GM23338 (cell line): ENCODE results near the gene FOXP1. TPM values are rescaled to one million over a fixed set of nuclear protein-coding genes. Genes with fewer than 3 reads are reported as not detected.

Source experiments
- ATAC-seq: fragments of 200-7000 bp; cut with Tn5 transposase; 3 replicates; pipeline ENCODE4 v1.9.1; 2020
- DNase-seq: peaks from one replicate; pipeline ENCODE4 v3.0.0-alpha.2; 2015; ENCODE audit warnings: low spot score
- H2AFZ ChIP-seq: fragments of 200-600 bp; sonication (generic); 2 replicates; pipeline ENCODE4 v1.8.0; 2016; ENCODE audit warnings: antibody characterized with exemption, mild to moderate bottlenecking, moderate library complexity
- H3F3A ChIP-seq: fragments of 200-600 bp; sonication (generic); replicated peaks from 2 replicates; pipeline ENCODE4 v1.8.0; 2017; ENCODE audit warnings: antibody characterized with exemption, mixed run types, low read depth
- H3K27ac ChIP-seq: fragments of 200-600 bp; sonication (generic); 2 replicates; pipeline ENCODE4 v1.6.1; 2016; ENCODE audit warnings: low read depth
- H3K27me3 ChIP-seq: fragments of 200-600 bp; sonication (generic); 2 replicates; pipeline ENCODE4 v1.8.0; 2016; ENCODE audit warnings: mild to moderate bottlenecking, mixed run types, moderate library complexity; ENCODE audit not compliant: insufficient read depth
- H3K36me3 ChIP-seq: fragments of 200-600 bp; sonication (generic); 2 replicates; pipeline ENCODE4 v1.8.0; 2016; ENCODE audit warnings: mild to moderate bottlenecking; ENCODE audit not compliant: insufficient read depth
- H3K4me1 ChIP-seq: fragments of 200-600 bp; sonication (generic); 2 replicates; pipeline ENCODE4 v1.8.0; 2016; ENCODE audit warnings: mild to moderate bottlenecking, moderate library complexity; ENCODE audit not compliant: insufficient read depth
- H3K4me2 ChIP-seq: fragments of 200-600 bp; sonication (generic); 2 replicates; pipeline ENCODE4 v1.7.1; 2017; ENCODE audit warnings: mixed run types
- H3K4me3 ChIP-seq: fragments of 200-600 bp; sonication (generic); 2 replicates; pipeline ENCODE4 v1.6.1; 2016; ENCODE audit warnings: mixed run types
- H3K79me2 ChIP-seq: fragments of 200-600 bp; sonication (generic); replicated peaks from 2 replicates; pipeline ENCODE4 v1.8.0; 2017; ENCODE audit warnings: mild to moderate bottlenecking; ENCODE audit not compliant: insufficient read depth
- H3K9me2 ChIP-seq: fragments of 200-600 bp; sonication (generic); 2 replicates; pipeline ENCODE4 v1.8.0; 2017; ENCODE audit not compliant: insufficient read depth
- H4K20me1 ChIP-seq: fragments of 200-600 bp; sonication (generic); replicated peaks from 2 replicates; pipeline ENCODE4 v1.8.0; 2017; ENCODE audit warnings: mild to moderate bottlenecking; ENCODE audit not compliant: insufficient read depth
- H3K27ac Mint-ChIP-seq: 2 replicates; pipeline ENCODE4 v1.8.0; 2020; ENCODE audit warnings: inconsistent platforms, mild to moderate bottlenecking, moderate library complexity, mixed read lengths
- H3K27me3 Mint-ChIP-seq: 3 replicates; pipeline ENCODE4 v1.8.0; 2022; ENCODE audit warnings: low read depth, mild to moderate bottlenecking, moderate library complexity, mixed read lengths, inconsistent platforms; ENCODE audit not compliant: insufficient read depth, poor library complexity
- H3K36me3 Mint-ChIP-seq: 3 replicates; pipeline ENCODE4 v1.8.0; 2021; ENCODE audit warnings: low read depth, mild to moderate bottlenecking, inconsistent platforms, moderate library complexity, mixed read lengths
- H3K4me1 Mint-ChIP-seq: 3 replicates; pipeline ENCODE4 v1.8.0; 2020; ENCODE audit warnings: mild to moderate bottlenecking, inconsistent platforms, mixed read lengths
- H3K4me3 Mint-ChIP-seq: 3 replicates; pipeline ENCODE4 v1.8.0; 2021; ENCODE audit warnings: moderate library complexity, mild to moderate bottlenecking, inconsistent platforms, mixed read lengths
- H3K9me3 Mint-ChIP-seq: 3 replicates; pipeline ENCODE4 v1.8.0; 2020; ENCODE audit warnings: moderate library complexity, mild to moderate bottlenecking, inconsistent platforms, mixed read lengths
- CREB1 ChIP-seq: fragments of 250-450 bp; sonication (Bioruptor Pico); IDR thresholded peaks from 2 replicates; pipeline ENCODE4 v1.5.0; 2020; ENCODE audit warnings: low read depth, mild to moderate bottlenecking, moderate library complexity
- CTCF ChIP-seq, 2 experiments: fragments of 200-600 bp in 1 of 2; sonication (generic) in 1 of 2; conservative IDR thresholded peaks; 2 replicates each; pipeline versions ENCODE4 v1.5.1 to v1.6.1; 2016 to 2017; ENCODE audit warnings: antibody characterized with exemption in 2 of 2, low read depth in 2 of 2, mild to moderate bottlenecking in 2 of 2, moderate library complexity in 1 of 2
- ETS1 ChIP-seq: IDR thresholded peaks from 2 replicates; pipeline ENCODE4 v1.6.1; 2016; ENCODE audit warnings: antibody characterized with exemption
- EZH2 ChIP-seq: fragments of 200-600 bp; sonication (generic); IDR thresholded peaks from one replicate; pipeline ENCODE4 v1.8.0; 2017; ENCODE audit warnings: antibody characterized with exemption, mild to moderate bottlenecking, low read depth; ENCODE audit not compliant: unreplicated experiment
- EZH2phosphoT487 ChIP-seq: fragments of 200-600 bp; sonication (generic); IDR thresholded peaks from one replicate; pipeline ENCODE4 v1.8.1; 2018; ENCODE audit warnings: antibody characterized with exemption; ENCODE audit not compliant: unreplicated experiment
- JUNB ChIP-seq: IDR thresholded peaks from one replicate; pipeline ENCODE4 v1.6.1; 2016; ENCODE audit warnings: antibody characterized with exemption; ENCODE audit not compliant: unreplicated experiment
- POLR2AphosphoS5 ChIP-seq: IDR thresholded peaks from 2 replicates; pipeline ENCODE4 v1.6.1; 2016; ENCODE audit warnings: antibody characterized with exemption, low read depth
- REST ChIP-seq: IDR thresholded peaks from one replicate; pipeline ENCODE4 v1.6.1; 2018; ENCODE audit warnings: antibody characterized with exemption; ENCODE audit not compliant: unreplicated experiment
- STAT1 ChIP-seq: IDR thresholded peaks from one replicate; pipeline ENCODE4 v1.6.1; 2016; ENCODE audit warnings: antibody characterized with exemption; ENCODE audit not compliant: unreplicated experiment
- ZNF462 ChIP-seq: fragments of 250-450 bp; sonication (Bioruptor Pico); IDR thresholded peaks from 2 replicates; pipeline ENCODE4 v1.5.0; 2020; ENCODE audit warnings: mild to moderate bottlenecking, moderate library complexity
- polyA plus RNA-seq: library from polyadenylated mRNA; unstranded; fragments of >200 nt; fragmentation: Nextera tagmentation; extraction: Ambion mirVana; gene quantifications from 2 replicates; pipeline ENCODE4 v1.2.1, GENCODE V29; 2016
- total RNA-seq: library from RNA; depleted of rRNA; stranded (reverse); fragments of >200 nt; shearing (Covaris generic); gene quantifications from 2 replicates; pipeline ENCODE4 v1.2.3, GENCODE V29; 2014

FOXP1 gene
- total and polyA plus RNA-seq, 2 experiments from 2014 or later: 32.9 to 35.5 TPM

- Histone ChIP-seq H3K79me2 (no peaks in the 10 kb centered on the region; the same call in 1 of the 2 replicates), H3F3A (no peaks in the 10 kb centered on the region), H3K4me3 (no peak overlapping the region), H2AFZ (no peak overlapping the region), H3K4me2 (no peak overlapping the region), H3K36me3 (no peaks in the 10 kb centered on the region), H3K9me2 (no peaks in the 10 kb centered on the region), H3K27ac (no peak overlapping the region), H3K4me1 (peaks cover 1% of the 10 kb centered on the region), H4K20me1 (0 out of 2 replicates have a peak, but pooled peaks cover 2% of the 10 kb centered on the region), H3K27me3 (no peaks in the 10 kb centered on the region)
- Mint-ChIP-seq H3K4me1 (peaks cover 19% of the 10 kb centered on the region), H3K36me3 (no peaks in the 10 kb centered on the region), H3K27me3 (peaks cover 6% of the 10 kb centered on the region), H3K4me3 (no peak overlapping the region), H3K9me3 (no peaks in the 10 kb centered on the region), H3K27ac (no peak overlapping the region)
- ATAC-seq (no peak), DNase-seq (no peak)
- no peak for TF ChIP-seq ZNF462
These were observed 478.6 kb downstream of the FOXP1 start for GRCh38 chr3:71104976-71105375.

GRCh38 chr3:71104556-71104955 lies 479.0 kb downstream of the FOXP1 start:
- ATAC-seq: no peak
- peaks cover 6% of the 10 kb centered on the region for H3K27me3 Mint-ChIP-seq
- H3K27ac Mint-ChIP-seq: no peak overlapping the region
- H3K36me3 Mint-ChIP-seq: no peaks in the 10 kb centered on the region
- no peak overlapping the region for H3K27ac ChIP-seq
- peaks cover 17% of the 10 kb centered on the region for H3K4me1 Mint-ChIP-seq
- H2AFZ ChIP-seq: no peak overlapping the region
- H3K4me1 ChIP-seq: no peaks in the 10 kb centered on the region
- H3K9me2 ChIP-seq: no peaks in the 10 kb centered on the region
- H3K9me3 Mint-ChIP-seq: no peaks in the 10 kb centered on the region
- no peaks in the 10 kb centered on the region for H4K20me1 ChIP-seq
- no peak overlapping the region for H3K4me3 Mint-ChIP-seq
- H3K27me3 ChIP-seq: no peaks in the 10 kb centered on the region
- no peaks in the 10 kb centered on the region; the same call in 1 of the 2 replicates for H3K79me2 ChIP-seq
- no peak for DNase-seq
- no peaks in the 10 kb centered on the region for H3K36me3 ChIP-seq
- no peak overlapping the region for H3K4me2 ChIP-seq
- no peaks in the 10 kb centered on the region for H3F3A ChIP-seq
- no peak overlapping the region for H3K4me3 ChIP-seq
- TF ChIP-seq JUNB: no peak
- no peak for TF ChIP-seq EZH2phosphoT487
- TF ChIP-seq CREB1 (CRISPR knock-in tag): no peak
- no peak for TF ChIP-seq POLR2AphosphoS5
- no peak for TF ChIP-seq REST
- TF ChIP-seq CTCF (conservative IDR thresholded peaks at IDR 0.05; ENCODE audit: low read depth in 2 of 2): no peak
- TF ChIP-seq ETS1: no peak
- no peak for TF ChIP-seq EZH2
- TF ChIP-seq STAT1: no peak
